GM23338 (cell line): ENCODE results near the gene GPR4. TPM values are rescaled to one million over a fixed set of nuclear protein-coding genes. Genes with fewer than 3 reads are reported as not detected.

Source experiments
- ATAC-seq: fragments of 200-7000 bp; cut with Tn5 transposase; 3 replicates; pipeline ENCODE4 v1.9.1; 2020
- DNase-seq: peaks from one replicate; pipeline ENCODE4 v3.0.0-alpha.2; 2015; ENCODE audit warnings: low spot score
- H2AFZ ChIP-seq: fragments of 200-600 bp; sonication (generic); 2 replicates; pipeline ENCODE4 v1.8.0; 2016; ENCODE audit warnings: antibody characterized with exemption, mild to moderate bottlenecking, moderate library complexity
- H3F3A ChIP-seq: fragments of 200-600 bp; sonication (generic); replicated peaks from 2 replicates; pipeline ENCODE4 v1.8.0; 2017; ENCODE audit warnings: antibody characterized with exemption, mixed run types, low read depth
- H3K27ac ChIP-seq: fragments of 200-600 bp; sonication (generic); 2 replicates; pipeline ENCODE4 v1.6.1; 2016; ENCODE audit warnings: low read depth
- H3K27me3 ChIP-seq: fragments of 200-600 bp; sonication (generic); 2 replicates; pipeline ENCODE4 v1.8.0; 2016; ENCODE audit warnings: mild to moderate bottlenecking, mixed run types, moderate library complexity; ENCODE audit not compliant: insufficient read depth
- H3K36me3 ChIP-seq: fragments of 200-600 bp; sonication (generic); 2 replicates; pipeline ENCODE4 v1.8.0; 2016; ENCODE audit warnings: mild to moderate bottlenecking; ENCODE audit not compliant: insufficient read depth
- H3K4me1 ChIP-seq: fragments of 200-600 bp; sonication (generic); 2 replicates; pipeline ENCODE4 v1.8.0; 2016; ENCODE audit warnings: mild to moderate bottlenecking, moderate library complexity; ENCODE audit not compliant: insufficient read depth
- H3K4me2 ChIP-seq: fragments of 200-600 bp; sonication (generic); 2 replicates; pipeline ENCODE4 v1.7.1; 2017; ENCODE audit warnings: mixed run types
- H3K4me3 ChIP-seq: fragments of 200-600 bp; sonication (generic); 2 replicates; pipeline ENCODE4 v1.6.1; 2016; ENCODE audit warnings: mixed run types
- H3K79me2 ChIP-seq: fragments of 200-600 bp; sonication (generic); replicated peaks from 2 replicates; pipeline ENCODE4 v1.8.0; 2017; ENCODE audit warnings: mild to moderate bottlenecking; ENCODE audit not compliant: insufficient read depth
- H3K9me2 ChIP-seq: fragments of 200-600 bp; sonication (generic); 2 replicates; pipeline ENCODE4 v1.8.0; 2017; ENCODE audit not compliant: insufficient read depth
- H4K20me1 ChIP-seq: fragments of 200-600 bp; sonication (generic); replicated peaks from 2 replicates; pipeline ENCODE4 v1.8.0; 2017; ENCODE audit warnings: mild to moderate bottlenecking; ENCODE audit not compliant: insufficient read depth
- H3K27ac Mint-ChIP-seq: 2 replicates; pipeline ENCODE4 v1.8.0; 2020; ENCODE audit warnings: inconsistent platforms, mild to moderate bottlenecking, moderate library complexity, mixed read lengths
- H3K27me3 Mint-ChIP-seq: 3 replicates; pipeline ENCODE4 v1.8.0; 2022; ENCODE audit warnings: low read depth, mild to moderate bottlenecking, moderate library complexity, mixed read lengths, inconsistent platforms; ENCODE audit not compliant: insufficient read depth, poor library complexity
- H3K36me3 Mint-ChIP-seq: 3 replicates; pipeline ENCODE4 v1.8.0; 2021; ENCODE audit warnings: low read depth, mild to moderate bottlenecking, inconsistent platforms, moderate library complexity, mixed read lengths
- H3K4me1 Mint-ChIP-seq: 3 replicates; pipeline ENCODE4 v1.8.0; 2020; ENCODE audit warnings: mild to moderate bottlenecking, inconsistent platforms, mixed read lengths
- H3K4me3 Mint-ChIP-seq: 3 replicates; pipeline ENCODE4 v1.8.0; 2021; ENCODE audit warnings: moderate library complexity, mild to moderate bottlenecking, inconsistent platforms, mixed read lengths
- H3K9me3 Mint-ChIP-seq: 3 replicates; pipeline ENCODE4 v1.8.0; 2020; ENCODE audit warnings: moderate library complexity, mild to moderate bottlenecking, inconsistent platforms, mixed read lengths
- CTCF ChIP-seq, 2 experiments: fragments of 200-600 bp in 1 of 2; sonication (generic) in 1 of 2; conservative IDR thresholded peaks; 2 replicates each; pipeline versions ENCODE4 v1.5.1 to v1.6.1; 2016 to 2017; ENCODE audit warnings: antibody characterized with exemption in 2 of 2, low read depth in 2 of 2, mild to moderate bottlenecking in 2 of 2, moderate library complexity in 1 of 2
- EZH2phosphoT487 ChIP-seq: fragments of 200-600 bp; sonication (generic); IDR thresholded peaks from one replicate; pipeline ENCODE4 v1.8.1; 2018; ENCODE audit warnings: antibody characterized with exemption; ENCODE audit not compliant: unreplicated experiment
- JUNB ChIP-seq: IDR thresholded peaks from one replicate; pipeline ENCODE4 v1.6.1; 2016; ENCODE audit warnings: antibody characterized with exemption; ENCODE audit not compliant: unreplicated experiment
- STAT1 ChIP-seq: IDR thresholded peaks from one replicate; pipeline ENCODE4 v1.6.1; 2016; ENCODE audit warnings: antibody characterized with exemption; ENCODE audit not compliant: unreplicated experiment
- ZNF114 ChIP-seq: fragments of 250-450 bp; sonication (Bioruptor Pico); IDR thresholded peaks from 2 replicates; pipeline ENCODE4 v1.5.0; 2020; ENCODE audit warnings: mild to moderate bottlenecking, moderate library complexity
- ZNF462 ChIP-seq: fragments of 250-450 bp; sonication (Bioruptor Pico); IDR thresholded peaks from 2 replicates; pipeline ENCODE4 v1.5.0; 2020; ENCODE audit warnings: mild to moderate bottlenecking, moderate library complexity
- polyA plus RNA-seq: library from polyadenylated mRNA; unstranded; fragments of >200 nt; fragmentation: Nextera tagmentation; extraction: Ambion mirVana; gene quantifications from 2 replicates; pipeline ENCODE4 v1.2.1, GENCODE V29; 2016
- total RNA-seq: library from RNA; depleted of rRNA; stranded (reverse); fragments of >200 nt; shearing (Covaris generic); gene quantifications from 2 replicates; pipeline ENCODE4 v1.2.3, GENCODE V29; 2014
- TF ChIP-seq, protein P1 (sequence below): IDR thresholded peaks from 2 replicates; pipeline ENCODE4 v1.6.1; 2016; ENCODE audit warnings: antibody characterized with exemption
- TF ChIP-seq, protein P2 (sequence below): IDR thresholded peaks from one replicate; pipeline ENCODE4 v1.6.1; 2018; ENCODE audit warnings: antibody characterized with exemption; ENCODE audit not compliant: unreplicated experiment

GPR4 gene
- total and polyA plus RNA-seq, 2 experiments from 2014 or later = 0.06 to 0.14 TPM

DNA sequence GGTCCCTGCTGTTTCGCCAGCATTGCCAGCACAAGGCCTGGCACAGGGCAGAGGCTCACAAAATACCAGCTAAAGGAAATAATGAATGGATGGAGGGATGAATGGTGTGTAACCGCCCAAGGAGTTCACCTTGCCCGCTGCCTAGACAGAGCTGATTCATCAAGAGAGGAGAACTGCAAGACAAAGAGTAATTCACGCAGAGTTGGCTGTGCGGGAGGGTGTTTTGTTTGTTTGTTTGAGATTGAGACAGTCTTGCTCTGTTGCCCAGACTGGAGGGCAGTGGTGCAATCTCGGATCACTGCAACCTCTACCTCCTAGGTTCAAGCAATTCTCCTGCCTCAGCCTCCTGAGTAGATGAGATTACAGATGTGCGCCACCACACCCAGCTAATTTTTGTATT is 20.4 kb downstream of the GPR4 start (continued):
- TF ChIP-seq ZNF462 (CRISPR knock-in tag) (no peak), EZH2phosphoT487 (no peak), ZNF114 (CRISPR knock-in tag) (no peak), CTCF (conservative IDR thresholded peaks at IDR 0.05; ENCODE audit: low read depth in 2 of 2) (no peak), STAT1 (no peak)
- TF ChIP-seq, protein P1, sequence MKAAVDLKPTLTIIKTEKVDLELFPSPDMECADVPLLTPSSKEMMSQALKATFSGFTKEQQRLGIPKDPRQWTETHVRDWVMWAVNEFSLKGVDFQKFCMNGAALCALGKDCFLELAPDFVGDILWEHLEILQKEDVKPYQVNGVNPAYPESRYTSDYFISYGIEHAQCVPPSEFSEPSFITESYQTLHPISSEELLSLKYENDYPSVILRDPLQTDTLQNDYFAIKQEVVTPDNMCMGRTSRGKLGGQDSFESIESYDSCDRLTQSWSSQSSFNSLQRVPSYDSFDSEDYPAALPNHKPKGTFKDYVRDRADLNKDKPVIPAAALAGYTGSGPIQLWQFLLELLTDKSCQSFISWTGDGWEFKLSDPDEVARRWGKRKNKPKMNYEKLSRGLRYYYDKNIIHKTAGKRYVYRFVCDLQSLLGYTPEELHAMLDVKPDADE = no peak

DNA sequence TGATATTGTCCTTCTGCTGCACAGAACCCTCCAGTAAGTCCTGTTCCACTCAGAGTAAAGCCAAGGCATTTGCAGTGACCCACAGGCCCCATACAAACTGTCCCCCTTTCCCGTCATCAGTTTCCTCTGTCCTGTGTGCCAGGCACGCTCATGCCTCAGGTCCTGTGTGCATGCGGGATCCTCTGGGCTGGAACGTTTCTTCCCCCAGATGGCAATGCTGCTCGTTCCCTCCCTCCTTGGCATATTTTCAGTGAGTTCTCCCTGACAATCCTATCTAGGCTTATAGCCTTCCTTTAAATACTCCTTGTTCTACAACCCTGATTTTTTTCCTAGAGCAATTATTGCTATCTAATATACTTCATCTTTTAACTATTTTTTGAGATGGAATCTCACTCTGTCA is 23.2 kb downstream of the GPR4 start:
- Histone ChIP-seq H3K4me1 (peaks cover 22% of the 10 kb centered on the region), H2AFZ (no peak overlapping the region), H3K27ac (no peak overlapping the region), H4K20me1 (no peaks in the 10 kb centered on the region), H3K4me3 (no peak overlapping the region), H3K4me2 (no peak overlapping the region), H3K79me2 (peaks cover 41% of the 10 kb centered on the region), H3F3A (0 out of 2 replicates have a peak, but pooled peaks cover 6% of the 10 kb centered on the region), H3K27me3 (no peaks in the 10 kb centered on the region), H3K36me3 (no peaks in the 10 kb centered on the region), H3K9me2 (no peaks in the 10 kb centered on the region)
- no peak for DNase-seq
- Mint-ChIP-seq H3K27ac (no peak overlapping the region), H3K9me3 (no peaks in the 10 kb centered on the region; the same call in 2 of the 3 replicates), H3K4me3 (no peak overlapping the region; the same call in 2 of the 3 replicates), H3K4me1 (peaks cover 27% of the 10 kb centered on the region), H3K27me3 (peaks cover 6% of the 10 kb centered on the region), H3K36me3 (peaks cover 9% of the 10 kb centered on the region; the same call in 1 of the 3 replicates)
- TF ChIP-seq, protein P1 = no peak
- TF ChIP-seq JUNB = no peak
- no peak for TF ChIP-seq CTCF (conservative IDR thresholded peaks at IDR 0.05; ENCODE audit: low read depth in 2 of 2)
- TF ChIP-seq, protein P2, sequence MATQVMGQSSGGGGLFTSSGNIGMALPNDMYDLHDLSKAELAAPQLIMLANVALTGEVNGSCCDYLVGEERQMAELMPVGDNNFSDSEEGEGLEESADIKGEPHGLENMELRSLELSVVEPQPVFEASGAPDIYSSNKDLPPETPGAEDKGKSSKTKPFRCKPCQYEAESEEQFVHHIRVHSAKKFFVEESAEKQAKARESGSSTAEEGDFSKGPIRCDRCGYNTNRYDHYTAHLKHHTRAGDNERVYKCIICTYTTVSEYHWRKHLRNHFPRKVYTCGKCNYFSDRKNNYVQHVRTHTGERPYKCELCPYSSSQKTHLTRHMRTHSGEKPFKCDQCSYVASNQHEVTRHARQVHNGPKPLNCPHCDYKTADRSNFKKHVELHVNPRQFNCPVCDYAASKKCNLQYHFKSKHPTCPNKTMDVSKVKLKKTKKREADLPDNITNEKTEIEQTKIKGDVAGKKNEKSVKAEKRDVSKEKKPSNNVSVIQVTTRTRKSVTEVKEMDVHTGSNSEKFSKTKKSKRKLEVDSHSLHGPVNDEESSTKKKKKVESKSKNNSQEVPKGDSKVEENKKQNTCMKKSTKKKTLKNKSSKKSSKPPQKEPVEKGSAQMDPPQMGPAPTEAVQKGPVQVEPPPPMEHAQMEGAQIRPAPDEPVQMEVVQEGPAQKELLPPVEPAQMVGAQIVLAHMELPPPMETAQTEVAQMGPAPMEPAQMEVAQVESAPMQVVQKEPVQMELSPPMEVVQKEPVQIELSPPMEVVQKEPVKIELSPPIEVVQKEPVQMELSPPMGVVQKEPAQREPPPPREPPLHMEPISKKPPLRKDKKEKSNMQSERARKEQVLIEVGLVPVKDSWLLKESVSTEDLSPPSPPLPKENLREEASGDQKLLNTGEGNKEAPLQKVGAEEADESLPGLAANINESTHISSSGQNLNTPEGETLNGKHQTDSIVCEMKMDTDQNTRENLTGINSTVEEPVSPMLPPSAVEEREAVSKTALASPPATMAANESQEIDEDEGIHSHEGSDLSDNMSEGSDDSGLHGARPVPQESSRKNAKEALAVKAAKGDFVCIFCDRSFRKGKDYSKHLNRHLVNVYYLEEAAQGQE = no peak
- ATAC-seq = no peak
